ENCODE measurements around the gene COLEC12.

DNA sequence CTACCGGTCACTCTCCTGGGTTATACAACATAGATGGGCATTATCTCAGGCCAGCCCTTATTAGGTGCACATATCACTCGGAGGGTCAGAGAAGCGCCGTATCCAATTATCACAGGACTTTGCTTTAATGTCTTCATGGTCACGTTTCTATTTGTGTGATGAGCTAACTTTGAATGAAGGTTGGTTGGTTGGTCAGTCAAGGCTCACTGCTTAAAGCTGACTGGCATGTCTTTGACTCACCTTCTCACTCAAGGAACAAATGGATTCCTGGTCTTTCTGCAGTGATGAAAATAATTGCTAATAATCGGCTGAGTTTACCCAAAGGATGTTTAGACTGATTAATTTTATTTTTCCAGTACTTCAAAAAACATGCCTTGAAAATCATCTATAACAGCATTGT, 39.7 kb downstream of the COLEC12 start:
- TF ChIP-seq EZH2 (IDR thresholded peaks at IDR 0.05; ENCODE audit: insufficient read depth, poor library complexity, severe bottlenecking) = no peak
- no peak for TF ChIP-seq EZH2phosphoT487 (IDR thresholded peaks at IDR 0.05; ENCODE audit: insufficient read depth, low read depth)

Data from GM23248 (cell line).